Stimulated activated CD8-positive, alpha-beta memory T cell treated with anti-CD3 and anti-CD28 coated beads, Interleukin-7, amount 100 ng/mL, for 1 hour (primary cell): Measurements from ENCODE around the gene TAAR2.
"Not testable (repeated sequence)": the region's sequence is repeated elsewhere in the genome, so short reads cannot be mapped to it uniquely, and the experiment has no call there.

ENCODE experiments used
- DNase-seq, 2 donors: peaks; one replicate each; pipeline ENCODE4 v3.0.0-alpha.2; 2020; ENCODE audit warnings: low read depth in 2 of 2

The TAAR2 gene, protein sequence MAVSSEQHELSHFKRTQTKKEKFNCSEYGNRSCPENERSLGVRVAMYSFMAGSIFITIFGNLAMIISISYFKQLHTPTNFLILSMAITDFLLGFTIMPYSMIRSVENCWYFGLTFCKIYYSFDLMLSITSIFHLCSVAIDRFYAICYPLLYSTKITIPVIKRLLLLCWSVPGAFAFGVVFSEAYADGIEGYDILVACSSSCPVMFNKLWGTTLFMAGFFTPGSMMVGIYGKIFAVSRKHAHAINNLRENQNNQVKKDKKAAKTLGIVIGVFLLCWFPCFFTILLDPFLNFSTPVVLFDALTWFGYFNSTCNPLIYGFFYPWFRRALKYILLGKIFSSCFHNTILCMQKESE

DNA sequence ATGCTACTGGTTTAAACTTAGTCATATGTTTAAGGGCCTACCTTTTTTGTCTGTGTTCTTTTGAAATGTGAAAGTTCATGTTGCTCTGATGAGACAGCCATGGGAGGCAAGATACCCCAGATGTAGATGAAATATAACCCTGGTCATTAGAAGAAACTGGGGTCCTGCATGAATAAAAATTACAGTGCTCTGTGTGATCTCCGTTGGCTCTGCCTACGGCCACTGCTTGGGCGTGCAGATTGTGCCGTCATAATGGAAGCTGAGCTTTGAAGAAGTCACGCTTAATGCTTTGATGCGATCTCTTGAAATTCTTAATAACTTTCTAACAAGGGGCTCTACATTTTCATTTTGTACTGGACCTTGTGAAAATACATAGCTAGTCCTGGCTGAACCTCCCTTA is at the start of gene TAAR2:
TAAR2 (minus strand) TSS at position 101 of the 400 bp plus-strand sequence; CDS start at position 101, 0 bp downstream.
- no peak for DNase-seq

DNA sequence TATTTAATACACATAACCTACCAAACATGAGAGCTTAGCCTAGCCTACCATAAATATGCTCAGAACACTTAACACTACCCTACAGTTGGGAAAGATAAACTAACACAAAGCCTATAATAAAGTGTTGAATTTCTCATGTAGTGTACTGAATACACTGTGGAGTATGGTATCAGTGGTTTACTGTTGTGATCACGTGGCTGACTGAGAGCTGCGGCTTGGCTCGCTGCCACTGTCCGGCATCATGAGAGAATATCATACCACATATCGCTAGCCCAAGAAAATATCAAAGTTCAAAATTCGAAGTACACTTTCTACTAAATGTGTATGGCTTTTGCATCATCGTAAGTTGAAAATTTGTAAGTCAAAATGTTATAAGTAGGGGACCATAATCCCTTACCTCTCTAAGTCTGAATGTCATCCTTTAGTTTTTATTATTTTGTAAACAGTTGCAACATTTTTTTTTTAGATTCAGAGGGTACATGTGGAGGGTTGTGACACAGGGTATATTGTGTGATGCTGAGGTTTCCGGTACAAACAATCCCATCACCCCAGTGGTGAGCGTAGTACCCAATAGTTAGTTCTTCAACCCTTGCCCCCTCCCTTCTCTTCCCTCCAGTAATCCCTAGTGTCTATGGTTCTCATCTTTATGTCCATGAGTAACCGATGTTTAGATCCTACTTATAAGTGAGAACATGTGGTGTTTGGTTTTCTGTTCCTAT is 49.5 kb upstream of the TAAR2 start:
- no peak for DNase-seq

DNA sequence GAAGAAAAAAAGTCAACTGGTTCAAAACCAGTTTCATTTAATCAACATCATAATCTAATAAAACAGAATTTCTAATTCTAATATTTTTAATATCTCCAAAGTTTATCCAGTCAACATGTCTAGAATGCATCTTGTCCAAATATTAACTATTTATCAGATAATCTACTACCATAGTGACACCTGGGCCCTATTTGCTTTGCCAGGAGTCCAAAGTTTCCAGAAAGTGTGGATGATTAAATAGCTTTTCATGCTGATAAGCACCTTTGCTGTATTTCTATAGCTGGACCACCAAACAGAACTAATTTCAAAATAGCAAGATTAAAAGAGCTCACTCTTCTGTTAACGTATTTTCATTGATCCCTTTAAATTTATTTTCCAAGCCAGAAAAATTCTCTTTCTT is 47.2 kb upstream of the TAAR2 start:
- no peak for DNase-seq

DNA sequence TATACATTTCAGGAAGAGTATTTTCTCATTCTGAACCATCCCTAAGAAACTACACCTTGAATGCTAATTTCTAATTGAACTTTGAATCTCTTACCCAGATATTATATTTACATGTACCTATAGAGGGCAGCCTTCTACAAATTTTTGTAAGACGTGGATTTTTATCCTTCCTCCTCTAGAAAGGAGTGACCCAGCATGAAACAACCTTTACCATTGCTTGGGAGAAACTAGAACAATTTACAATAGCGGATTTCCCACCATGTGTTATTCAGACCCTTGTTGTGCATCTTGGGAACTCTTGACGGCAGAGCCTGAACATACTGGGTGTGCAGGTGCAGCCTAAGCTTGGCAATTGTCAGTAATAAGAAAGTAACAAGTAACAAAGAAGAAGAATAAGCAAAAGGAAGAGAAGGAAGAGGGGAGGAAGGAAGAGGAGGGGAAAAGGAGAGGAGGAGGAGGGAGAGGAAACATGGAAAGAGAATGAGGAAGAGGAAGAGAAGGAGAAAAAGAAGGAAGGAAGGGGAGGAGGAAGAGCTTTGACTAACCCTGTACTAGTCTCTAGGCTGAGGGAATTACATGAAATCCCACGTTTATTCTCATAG is 45.7 kb upstream of the TAAR2 start:
- no peak for DNase-seq

DNA sequence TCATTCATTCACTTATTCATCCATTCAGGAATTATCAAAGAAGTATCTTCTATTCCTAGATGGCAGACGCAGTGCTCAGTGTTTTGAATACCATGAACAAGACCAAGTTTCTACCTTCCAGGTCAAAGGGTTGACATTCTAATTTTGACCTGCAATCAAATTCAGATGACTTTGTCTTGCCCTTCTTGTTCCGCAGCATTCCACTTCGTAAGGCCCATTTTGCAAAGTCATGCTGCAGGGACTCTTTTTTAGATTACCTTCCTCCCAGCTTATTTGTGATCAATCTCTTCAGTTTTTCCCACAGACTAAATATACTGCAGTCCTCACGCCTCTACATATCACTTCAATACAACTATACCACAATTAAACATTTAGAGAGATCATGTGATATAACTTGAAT is 42.0 kb upstream of the TAAR2 start:
- no peak for DNase-seq

DNA sequence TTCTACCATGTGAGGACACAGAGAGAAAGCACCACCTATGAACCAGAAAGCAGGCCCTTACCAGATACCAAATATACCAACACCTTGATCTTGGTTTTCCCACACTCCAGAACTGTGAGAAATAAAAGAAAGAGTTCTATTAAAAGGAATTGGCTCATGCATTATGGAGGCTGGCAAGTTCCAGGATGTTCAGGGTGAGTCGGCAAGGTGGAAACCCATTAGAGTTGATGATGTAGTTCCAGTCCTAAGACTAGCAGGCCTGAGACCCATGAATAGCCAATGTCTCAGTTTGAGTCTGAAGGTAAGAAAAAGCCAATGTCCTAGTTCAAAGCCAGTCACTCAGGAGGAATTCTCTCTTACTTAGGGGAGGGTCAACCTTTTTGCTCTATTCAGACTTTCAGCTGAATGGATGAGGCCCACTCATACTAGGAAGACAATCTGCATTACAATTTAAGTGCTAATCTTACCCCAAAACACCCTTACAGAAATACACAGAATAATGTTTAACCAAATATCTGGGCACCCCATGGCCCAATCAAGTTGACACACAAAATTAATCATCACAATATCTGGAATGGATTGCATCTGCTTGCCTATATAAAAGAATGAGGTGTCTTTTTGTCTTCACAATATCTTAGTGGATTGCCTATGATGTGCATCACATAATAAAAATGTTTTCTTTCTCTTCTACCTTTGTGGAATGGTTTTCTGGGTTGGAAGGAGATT is 40.4 kb upstream of the TAAR2 start:
- DNase-seq = no peak

DNA sequence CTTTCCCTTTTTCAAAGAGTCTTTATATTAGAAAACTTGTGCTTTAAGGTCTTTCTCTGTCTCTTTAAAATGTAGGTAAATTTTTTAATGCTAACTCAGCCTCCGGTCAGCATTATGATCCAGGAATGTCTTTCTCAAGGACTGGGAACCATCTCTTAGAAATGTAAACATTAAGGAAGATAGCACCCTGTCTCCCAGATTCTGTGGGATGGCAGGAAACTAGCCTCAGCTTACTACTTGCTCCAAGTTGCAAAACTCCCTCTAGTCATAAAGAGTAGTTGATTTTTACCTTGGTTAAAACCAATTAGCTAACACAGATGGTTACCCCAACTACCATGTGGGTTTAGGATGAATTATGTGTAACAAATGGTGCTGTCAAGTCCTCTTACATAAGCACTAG is 39.6 kb upstream of the TAAR2 start:
- DNase-seq = no peak

DNA sequence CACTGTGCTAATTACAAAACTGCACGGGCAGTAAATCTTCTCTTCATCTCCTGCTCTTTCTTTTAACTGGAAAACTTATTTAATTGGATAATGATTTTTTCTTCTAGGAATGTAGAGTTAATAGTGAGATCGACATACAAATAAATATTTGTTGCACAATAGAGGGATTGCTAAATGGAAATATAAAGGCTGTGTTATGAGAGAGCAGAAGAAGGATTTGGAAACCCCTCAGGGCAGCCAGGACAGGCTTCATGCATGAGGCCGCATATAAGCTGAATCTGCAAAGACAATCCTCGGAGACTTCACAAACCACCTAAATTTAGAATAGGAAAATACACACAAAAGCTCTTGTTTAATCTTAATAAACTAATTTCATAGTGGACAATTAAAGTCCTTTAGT is 37.8 kb upstream of the TAAR2 start:
- DNase-seq = no peak

DNA sequence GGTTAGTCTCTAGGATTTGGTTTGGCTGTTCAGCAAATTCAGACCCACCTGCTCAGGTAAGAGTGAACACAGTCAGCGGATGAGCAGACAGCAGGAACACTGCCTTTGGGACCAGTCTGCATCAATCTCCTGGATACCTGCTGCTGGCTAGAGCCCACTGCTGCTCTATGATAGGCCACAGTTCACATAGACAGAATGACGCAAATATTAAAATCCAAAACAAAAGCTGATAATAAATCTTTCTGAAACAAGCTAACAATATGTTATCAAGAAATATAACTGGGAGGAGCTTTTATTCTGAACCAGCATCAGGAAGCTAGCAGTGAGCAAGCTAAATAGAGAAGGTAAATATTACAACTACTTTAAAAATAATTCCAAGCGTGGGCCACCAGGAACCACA is 35.0 kb upstream of the TAAR2 start, which contains the start of gene TAAR1:
TAAR1 (minus strand) TSS at position 101 of the 400 bp plus-strand sequence. CDS start 13,179 bp downstream, outside the sequence.
- no peak for DNase-seq

DNA sequence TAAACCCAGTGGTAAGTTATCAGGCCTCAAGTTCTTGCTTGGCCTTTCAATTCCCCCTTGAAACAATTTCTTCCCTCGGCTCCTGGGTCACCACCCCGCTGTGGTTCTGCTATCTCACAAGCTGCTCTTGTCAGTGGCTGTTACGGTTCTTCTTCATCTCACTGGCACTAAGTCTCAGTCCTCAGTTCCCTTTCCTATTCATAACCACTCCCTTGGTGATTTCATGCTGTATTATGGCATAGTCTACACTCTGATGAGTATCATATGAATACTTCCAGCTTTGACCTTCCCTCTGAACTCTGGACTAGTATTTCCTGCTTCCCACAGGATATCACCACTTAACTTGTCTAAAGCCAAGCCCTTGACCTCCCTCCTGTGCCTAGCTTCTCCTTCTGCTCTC is 27.0 kb upstream of the TAAR2 start:
- no peak for DNase-seq

DNA sequence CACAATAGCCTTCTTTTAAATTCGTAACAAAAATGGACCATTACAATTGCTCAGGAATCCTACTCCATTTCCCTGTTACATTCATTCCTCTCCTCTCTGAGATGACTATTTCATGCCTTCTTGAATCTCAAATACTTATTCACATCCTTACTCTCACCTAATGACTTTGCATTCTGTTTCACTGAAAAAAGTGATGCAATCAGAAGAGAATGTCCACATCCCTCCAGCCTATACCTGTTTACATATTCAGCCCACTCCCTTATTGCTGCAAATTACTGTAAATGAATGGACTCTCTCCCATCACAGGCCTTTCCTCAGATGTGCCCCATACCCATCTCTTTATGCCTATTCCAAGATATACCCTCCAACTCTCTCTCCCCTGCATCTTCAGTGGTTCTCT is 26.4 kb upstream of the TAAR2 start:
- no peak for DNase-seq

DNA sequence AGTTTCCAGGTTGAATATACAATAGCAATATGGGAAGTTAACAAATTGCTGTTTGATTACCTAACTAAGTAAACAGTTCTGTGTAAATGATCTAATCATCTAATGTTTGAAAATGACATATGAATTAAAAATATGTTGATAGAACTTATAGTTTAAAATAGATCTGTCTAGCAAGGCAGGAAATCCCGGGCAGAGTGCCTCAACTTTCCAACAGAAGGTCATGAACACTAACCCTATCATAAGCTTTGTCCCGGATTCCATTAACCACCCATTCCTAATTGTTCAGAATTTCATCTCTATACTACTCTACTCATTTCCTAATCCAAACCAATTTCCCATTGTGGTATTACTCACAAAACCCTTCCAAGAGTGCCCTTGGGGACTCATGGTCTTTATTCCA is 24.8 kb upstream of the TAAR2 start:
- DNase-seq = no peak

DNA sequence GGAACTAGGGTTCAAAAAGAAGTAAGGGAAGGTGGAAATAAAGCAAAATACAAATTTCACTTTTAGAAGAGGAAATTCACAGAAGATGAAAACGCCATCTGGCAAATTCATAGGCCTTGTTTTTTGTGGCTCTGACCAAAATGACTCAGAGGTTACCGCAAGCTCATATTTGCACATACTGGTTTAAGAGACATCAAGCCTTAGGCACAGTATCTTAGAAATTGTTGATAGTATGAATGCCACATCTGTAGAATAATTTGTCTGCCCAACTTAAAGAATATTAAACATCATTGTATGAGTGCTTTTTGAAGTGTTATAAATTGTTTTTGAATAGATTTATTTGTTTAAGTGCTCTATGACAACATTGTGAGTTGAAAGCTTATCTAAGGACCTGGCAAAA is 24.3 kb upstream of the TAAR2 start:
- no peak for DNase-seq

DNA sequence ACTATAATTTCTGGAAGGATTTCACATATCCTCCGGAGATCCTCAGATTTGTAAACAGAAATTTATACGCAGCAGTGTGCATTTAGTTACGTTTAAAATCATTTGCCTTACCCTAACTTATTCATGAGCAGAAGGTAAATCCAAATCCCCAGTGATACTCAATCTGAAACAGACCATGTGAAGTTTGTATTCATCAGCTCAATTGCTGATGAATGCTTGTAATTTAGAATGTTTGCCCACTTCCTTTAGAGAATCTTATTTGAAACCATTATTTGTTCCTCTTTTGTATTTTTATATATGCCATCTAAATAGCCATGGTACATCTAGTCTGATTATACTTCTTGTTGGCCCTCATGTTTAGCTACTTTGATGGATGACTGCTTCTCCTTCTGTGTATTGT is 19.5 kb upstream of the TAAR2 start:
- DNase-seq = no peak

DNA sequence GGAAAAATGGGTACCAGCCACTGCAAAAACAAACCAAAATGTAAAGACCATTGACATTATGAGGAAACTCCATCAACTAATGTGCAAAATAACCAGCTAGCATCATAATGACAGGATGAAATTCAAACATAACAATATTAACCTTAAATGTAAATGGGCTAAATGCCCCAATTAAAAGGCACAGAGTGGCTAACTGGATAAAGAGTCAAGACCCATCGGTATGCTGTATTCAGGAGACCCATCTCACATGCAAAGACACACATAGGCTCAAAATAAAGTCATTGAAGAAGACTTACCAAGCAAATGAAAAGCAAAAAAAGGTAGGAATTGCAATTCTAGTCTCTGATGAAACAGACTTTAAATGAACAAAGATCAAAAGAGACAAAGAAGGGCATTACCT is 13.1 kb upstream of the TAAR2 start:
- not testable (repeated sequence) for DNase-seq

DNA sequence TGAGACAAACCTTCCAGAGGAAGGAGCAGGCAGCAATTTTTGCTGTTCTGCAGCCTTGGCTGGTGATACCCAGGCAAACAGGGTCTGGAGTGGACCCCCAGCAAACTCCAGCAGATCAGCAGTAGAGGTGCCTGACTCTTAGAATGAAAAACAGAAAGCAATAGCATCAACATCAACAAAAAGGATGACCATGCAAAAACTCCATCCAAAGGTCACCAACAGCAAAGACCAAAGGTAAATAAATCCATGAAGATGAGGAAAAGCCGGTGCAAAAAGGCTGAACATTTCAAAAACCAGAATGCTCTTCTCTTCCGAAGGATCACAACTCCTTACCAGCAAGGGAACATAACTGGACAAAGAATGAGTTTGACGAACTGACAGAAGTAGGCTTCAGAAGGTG is 11.8 kb upstream of the TAAR2 start:
- DNase-seq = not testable (repeated sequence)

DNA sequence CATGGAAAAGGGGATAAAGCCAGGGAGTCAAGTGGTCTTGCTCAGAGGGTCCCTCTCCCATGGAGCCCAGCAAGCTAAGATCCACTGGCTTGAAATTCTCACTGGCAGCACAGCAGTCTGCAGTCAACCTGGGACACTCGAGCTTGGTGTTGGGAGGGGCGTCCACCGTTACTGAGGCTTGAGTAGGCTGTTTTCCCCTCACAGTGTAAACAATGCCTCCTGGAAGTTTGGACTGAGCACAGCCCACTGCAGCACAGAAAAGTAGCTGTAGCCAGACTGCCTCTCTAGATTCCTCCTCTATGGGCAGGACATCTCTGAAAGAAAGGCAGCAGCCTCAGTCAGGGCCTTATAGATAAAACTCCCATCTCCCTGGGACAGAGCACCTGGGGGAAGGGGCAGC is 11.2 kb upstream of the TAAR2 start:
- not testable (repeated sequence) for DNase-seq

DNA sequence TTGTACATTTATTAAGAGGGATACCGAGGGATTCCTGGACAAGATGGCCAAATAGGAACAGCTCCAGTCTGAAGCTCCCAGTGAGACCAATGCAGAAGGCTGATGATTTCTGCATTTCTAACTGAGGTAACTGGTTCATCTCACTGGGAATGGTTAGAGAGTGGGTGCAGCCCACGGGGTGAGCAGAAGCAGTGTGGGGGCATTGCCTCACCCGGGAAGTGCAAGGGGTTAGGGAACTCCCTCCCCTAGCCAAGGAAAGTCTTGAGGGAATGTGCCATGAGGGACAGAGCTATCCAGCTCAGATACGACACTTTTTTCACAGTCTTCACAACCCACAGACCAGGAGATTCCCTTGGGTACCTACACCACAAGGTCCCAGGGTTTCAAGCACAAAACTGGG is 10.7 kb upstream of the TAAR2 start:
- DNase-seq = no peak

DNA sequence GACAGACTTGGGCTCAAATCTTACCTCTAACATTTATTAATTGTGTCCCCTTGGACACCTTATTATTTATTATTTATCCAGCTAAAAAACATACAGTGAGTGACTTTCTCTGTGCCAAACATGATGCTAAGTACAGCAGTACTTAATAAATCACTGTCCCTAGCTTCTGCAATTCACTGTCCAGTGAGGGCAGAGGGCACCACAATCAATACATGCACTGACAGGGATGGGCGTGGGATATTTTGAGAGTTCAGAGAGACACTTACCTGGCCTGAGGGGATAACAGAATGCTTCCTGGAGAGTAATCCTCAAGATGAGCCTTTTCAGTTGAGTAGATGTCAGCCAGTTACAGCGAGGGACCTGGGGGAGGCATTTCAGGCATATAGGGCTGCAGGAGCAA is 9.3 kb upstream of the TAAR2 start:
- no peak for DNase-seq

DNA sequence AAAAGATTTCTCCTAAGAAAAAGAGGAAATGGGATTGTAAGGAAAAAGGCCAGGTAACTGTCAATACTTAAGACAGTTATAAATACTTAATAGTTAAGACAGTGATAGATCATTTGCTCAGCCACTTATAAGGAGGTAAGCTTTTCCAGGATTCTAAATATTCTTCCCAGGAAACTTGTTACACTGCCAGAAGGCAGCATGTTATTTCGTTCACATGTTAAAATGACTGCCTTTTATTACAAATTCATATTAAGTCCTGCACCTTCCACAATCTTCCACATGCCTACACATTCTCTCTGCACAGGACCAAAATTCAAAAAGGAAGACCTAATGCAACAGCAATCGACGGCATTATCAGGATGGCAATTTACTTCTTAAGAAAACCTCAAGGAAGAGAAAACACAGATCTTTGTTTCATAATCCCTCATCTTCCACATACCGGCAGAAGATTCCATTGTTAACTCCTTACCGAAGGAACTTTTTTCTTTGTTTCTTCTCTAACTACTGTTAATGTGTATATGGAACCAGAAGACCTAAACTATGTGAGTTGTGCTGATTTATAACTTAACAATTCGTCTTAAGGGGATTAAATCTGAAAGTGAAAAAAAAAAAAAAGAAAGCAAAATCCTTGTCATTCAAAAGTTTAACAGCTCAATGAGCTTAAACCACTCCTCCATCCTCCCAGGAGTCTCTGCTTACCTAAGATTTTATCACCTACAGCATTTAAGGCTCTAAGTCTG is 799 bp downstream of the TAAR2 start:
- DNase-seq = no peak

DNA sequence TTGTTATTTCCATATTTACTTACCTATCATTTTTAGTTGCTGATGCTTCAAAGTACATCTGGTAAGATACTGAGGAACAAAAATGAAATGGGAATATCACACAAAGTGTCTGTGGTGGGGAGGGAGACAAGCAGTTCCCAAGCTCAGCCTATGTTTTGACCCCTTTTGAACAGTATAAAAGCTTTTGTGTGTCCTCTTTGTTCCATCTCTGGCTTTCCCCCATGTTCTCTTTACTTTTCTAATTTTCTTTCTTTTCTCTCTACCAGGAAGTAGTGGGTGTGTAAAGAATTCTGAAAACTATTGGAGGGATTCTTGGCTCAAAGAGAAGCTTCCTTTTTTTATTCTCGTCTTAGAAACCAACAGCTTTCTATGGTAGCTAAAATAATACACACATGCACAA is 7.4 kb downstream of the TAAR2 start:
- no peak for DNase-seq

DNA sequence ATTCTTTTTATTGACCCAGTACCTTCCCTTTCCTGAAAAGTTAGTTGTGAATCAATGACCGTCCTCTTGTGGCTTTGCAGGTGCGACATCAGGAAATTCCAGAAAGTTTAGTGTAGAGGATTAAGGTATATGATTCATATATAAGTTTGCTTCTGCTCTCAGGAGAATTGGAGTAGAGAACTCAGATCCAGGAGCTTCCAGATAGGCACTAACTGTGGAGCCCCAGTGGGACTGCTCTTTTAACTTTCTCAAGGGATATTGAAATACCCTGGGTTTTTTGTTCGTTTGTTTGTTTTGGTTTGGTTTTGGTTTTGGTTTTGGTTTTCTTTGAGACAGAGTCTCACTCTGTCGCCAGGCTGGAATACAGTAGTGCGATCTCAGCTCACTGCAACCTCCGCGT is 9.5 kb downstream of the TAAR2 start:
- no peak for DNase-seq
